GM18505 (cell line): Measurements from ENCODE around the gene KCNG1.

Source experiments
- ATAC-seq: cut with Tn5 transposase; IDR thresholded peaks from one replicate; pipeline ENCODE4 v1.9.1; 2021; ENCODE audit not compliant: unreplicated experiment
- POLR2A ChIP-seq: IDR thresholded peaks from 4 replicates; pipeline ENCODE4 v1.6.1; 2011; ENCODE audit warnings: borderline replicate concordance; ENCODE audit not compliant: insufficient read depth, insufficient read length; ENCODE audit errors: extremely low read depth

The KCNG1 gene

DNA sequence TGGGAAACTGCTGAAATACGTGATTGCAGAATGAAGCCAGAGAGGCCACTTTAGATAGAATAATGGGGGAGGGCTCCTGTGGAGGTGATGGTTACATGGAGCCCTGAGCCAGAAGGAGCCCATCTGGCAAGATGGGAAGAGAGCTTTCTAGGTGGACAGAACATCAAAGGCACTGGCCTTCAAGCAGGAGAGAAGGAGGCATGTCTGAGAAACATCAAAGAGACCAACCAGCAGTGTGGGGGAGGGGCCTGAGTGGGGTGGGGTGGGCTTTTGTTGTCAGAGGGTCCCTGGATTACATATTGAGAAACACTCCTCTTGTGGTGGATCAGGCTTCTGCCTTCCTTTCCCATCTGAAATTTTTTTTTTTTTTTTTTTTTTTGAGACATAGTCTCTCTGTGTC lies 1.9 kb upstream of the KCNG1 start:
- ATAC-seq: no peak
- TF ChIP-seq POLR2A: no peak

DNA sequence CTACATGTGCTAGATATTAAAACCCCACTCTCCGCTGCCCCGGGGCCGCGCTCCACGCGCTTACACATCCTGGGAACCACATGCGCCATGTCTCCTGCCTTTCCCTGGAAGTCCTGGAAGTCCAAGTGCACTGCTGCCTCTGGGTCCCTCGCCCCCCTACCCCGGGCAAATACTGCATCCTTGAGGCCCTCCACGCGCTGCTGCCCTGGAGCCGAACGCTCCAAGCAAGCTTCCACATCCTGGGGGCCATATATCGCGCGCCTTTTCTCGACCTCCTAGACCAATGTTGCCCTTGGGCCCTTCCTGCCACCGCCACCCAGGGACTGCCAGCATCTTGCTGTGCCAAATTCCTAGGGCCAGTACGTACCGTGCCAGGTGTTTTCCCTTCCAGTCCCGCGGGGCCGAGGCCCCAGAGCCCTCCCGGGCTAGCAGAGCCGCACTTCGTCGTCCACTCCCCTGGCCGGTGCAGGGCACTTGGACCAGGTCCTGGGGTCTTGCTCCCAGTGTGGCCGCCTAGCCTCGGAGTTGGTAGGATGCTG lies 779 bp upstream of the KCNG1 start:
- no peak for ATAC-seq
- no peak for TF ChIP-seq POLR2A

- no peak for TF ChIP-seq POLR2A
- ATAC-seq: no peak
Measured at GRCh38 chr20:51022227-51022802, 592 bp downstream of the KCNG1 start.

DNA sequence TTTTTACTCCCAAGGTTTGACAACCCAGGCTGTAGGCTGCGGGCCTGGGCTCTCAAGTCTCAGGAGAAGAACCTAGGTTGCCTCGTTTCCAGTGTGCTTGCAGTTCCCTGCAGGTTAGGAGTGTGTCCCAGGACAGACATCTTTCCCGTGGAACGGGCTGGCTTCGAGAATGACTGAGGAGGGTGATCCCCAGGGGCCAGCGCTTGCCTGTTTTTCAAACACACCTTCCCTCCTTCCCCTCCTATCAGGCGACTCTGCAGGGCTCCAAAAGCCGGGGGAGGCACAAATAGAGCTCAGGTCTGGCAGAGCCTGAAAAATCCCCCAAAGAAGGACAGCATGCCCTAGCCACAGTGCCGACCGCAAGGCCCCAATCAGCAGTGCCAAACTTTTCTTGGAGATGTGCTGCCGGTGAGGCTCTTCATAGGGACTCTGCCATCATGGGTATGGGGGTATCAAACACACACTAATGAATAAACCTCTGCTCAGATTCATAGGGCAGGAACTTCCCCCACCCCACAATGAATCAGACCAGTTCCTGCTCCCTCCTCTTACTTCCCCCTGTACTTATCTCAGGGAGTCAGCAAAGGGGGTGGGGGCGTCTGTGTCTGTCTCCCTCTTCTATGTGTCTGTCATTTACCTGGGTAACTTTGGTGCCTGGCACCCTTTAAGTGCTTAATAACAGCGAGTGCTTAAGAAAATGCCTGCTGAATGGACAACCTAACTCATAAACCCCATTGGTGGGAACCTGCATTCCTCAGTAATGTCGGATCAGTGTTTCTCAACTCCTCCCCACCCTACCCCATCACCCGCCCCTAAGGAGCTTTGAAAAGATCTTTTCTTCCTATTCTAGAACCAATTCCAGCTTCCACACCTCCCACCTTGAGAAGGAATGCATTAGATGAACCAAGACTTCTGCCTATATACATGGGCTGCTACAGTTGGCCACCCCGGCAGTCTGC lies 1.6 kb downstream of the KCNG1 start:
- TF ChIP-seq POLR2A: no peak
- no peak for ATAC-seq

DNA sequence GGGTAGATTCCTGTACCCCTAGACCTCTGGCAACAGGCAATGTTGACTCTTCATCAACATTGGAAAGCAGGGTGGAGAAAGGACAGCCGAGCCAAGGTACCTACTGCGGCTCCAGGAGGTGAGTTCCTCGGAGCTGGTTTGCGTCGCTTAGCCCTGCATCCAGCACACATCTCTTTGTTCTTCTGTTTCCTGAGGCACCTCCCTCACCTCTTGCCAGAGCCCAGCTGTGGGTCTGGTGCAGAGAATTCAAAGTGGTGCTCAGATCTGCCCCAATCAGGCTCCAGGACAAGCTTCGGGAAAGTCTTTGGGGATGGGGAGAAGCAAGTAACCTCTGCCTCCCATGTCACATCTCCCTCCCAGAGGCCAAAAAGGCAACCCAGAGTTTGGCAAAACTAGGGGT lies 2.2 kb downstream of the KCNG1 start:
- no peak for ATAC-seq
- no peak for TF ChIP-seq POLR2A

DNA sequence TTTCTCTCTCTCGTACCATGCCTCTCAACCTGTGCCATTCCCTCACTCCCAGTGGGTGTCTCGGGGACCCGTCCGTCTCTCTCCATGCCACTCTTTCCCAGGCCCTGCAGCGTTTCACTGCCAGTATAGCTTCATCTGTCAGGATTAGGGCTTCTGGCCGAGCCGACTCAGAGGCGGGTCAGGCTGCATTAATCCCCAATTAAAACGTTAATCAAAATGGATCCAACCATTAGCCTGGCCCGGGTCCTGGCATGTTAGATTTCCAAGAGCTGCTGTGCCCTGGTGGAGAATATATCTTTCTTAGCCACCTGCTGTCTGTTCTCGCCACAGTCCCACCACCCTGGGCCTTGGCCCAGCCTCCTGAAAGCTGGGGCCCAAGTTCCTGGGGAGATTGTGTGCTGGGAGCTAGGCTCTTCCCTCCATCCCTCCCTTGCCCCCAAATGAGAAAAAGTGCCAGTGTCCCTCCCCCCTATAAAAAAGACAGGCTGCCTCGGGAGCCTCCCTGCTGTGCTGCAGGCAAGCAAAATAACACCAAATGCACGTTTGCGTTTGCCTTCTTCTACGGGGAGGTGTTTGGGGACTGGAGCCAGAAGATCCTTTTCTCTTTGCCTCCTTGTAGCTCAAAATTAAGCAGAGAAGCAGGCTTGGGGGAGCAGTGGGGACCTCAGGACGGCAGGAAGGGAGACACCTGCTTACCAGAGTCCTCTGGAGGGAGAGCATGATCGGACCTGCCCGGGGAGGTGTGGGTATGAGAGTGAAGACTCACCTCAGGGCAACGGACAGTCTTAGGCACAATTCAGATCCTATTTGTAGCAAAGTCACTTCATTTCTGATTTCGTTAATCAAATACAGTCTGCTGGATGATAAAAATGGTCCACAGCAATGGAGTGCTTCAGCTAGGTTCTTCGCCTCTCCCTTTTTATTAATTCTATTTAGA lies 3.0 kb downstream of the KCNG1 start:
- no peak for TF ChIP-seq POLR2A

GRCh38 chr20:51017251-51017650 lies 5.7 kb downstream of the KCNG1 start:
- no peak for TF ChIP-seq POLR2A
- ATAC-seq: no peak

More for the DNA sequence above, 3.0 kb downstream of the KCNG1 start:
- ATAC-seq: no peak

GRCh38 chr20:51016521-51016920 lies 6.4 kb downstream of the KCNG1 start:
- ATAC-seq: no peak
- no peak for TF ChIP-seq POLR2A

GRCh38 chr20:51014797-51015722 lies 7.8 kb downstream of the KCNG1 start:
- no peak for TF ChIP-seq POLR2A
- ATAC-seq: no peak

DNA sequence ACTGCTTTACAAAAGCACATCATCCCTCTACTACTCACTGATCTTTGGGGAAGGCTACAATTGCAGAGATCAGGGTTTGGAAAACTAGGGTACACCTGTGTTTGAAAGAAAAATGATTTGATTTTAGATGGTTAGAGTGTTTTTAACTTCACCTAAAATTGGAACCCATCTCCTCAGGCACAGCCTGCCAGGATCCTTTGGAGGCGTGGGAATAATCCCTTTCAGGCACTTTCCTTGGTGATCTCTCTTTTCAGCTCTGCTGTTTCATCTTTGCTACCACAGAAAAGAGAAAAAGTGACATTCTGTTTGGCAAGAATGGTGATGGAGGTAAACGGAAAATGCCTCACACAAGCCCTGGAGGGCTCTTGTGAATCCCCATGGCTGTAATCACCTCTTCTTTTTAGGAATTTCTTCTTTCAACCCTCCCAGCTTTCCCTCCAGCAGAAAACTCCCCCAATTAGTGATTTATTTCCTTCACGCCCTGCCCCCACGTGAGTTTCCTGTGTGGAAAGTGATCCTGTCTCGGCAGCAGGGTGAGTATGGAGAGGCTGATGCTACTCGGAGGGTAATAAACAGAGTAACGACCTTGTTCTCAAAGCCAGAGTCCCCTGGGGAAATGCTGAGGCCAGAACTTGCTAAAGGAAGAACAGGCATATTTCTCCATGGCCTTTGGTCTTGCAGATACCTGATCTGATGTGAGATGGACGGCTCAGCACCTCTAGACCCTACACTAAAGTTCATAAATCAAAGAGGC lies 9.2 kb downstream of the KCNG1 start:
- TF ChIP-seq POLR2A: no peak
- ATAC-seq: no peak

DNA sequence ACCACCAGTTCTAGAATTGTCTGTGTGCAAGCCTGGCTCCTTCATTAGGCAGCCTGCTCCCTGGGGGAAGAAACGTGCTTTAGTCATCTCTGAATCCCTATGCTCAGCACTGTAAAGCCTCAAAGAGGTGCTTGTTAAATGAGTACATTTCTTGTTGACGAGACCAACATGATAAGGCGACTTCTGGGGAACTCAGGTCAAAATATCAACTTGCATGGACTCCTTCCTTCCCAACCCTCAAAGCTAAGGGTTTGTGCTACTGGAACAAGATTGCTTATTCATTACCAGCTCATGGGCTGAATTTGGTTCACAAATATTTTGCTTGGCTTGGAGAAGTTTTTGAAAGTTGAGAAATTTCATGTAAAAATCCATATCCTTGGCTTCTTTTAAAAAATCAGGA lies 10.6 kb downstream of the KCNG1 start:
- TF ChIP-seq POLR2A: no peak
- no peak for ATAC-seq
